GM18861 (cell line): ENCODE results near the gene RHOH.

Experiments used
- ATAC-seq: cut with Tn5 transposase; IDR thresholded peaks from one replicate; pipeline ENCODE4 v1.9.1; 2021; ENCODE audit not compliant: unreplicated experiment

Gene RHOH

GRCh38 chr4:40204507-40205258 is 7.9 kb downstream of the RHOH start:
- no peak for ATAC-seq

DNA sequence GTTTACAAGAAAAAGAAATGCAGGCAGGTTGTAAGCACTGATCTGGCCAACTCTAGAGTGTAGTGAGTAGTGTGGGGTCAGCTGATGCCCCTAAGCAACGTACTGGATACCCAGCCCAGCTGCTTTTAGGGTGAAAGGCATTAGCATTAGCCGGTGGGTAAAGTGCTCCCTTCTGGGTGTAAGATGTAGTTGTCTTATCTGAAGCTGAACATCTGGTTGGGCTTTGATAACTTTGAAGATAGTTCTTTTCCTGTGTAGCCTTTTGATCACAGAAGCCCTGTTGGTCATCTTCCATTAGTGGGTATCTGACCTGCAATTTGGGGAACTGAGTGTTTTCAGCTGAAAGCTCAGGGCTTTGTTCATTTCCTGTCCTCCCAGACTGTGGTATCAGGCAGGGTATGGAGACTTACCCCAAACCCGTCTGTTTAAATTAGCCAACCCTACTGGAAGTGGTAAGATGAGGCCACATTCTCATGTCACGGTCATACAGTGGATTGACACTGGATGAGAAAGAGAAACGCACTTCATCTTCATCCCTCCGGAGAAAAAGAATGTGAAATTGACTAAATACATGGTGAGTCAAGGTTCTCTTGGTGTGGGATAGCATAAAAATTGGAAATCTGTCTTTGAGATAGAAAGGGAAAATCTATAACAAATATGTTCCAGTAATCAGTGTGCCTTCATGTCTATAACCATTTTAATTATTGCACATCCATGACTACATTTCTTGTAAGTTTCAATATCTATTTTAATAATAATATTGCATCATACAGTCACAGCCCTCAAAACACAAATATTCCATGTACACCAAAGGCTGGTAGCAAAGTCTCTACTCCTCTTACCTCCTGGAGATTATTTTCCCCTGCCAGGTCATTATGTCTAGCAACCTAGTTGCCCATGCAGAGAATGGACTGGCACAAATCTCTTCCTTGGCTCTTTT is 8.7 kb downstream of the RHOH start:
- peak; percentile 49 for ATAC-seq

DNA sequence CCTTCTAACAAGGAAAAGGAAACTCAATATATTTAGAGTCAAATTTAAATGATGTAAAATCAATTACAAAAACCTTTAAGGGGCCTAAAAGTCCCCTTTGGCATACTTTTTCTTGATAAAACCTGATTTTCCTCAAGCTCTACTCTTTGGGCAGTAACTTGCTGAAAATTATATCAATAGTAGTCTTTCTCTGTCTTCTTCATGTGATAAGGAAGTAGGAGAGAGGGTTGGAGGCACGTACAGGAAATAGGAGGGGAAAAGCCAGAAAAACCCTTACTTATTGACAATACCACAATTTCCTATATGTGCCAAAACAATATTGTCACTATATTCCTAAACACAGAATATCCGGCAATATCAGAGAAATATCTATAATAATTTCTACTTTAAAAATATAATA is 9.6 kb downstream of the RHOH start:
- no peak for ATAC-seq

GRCh38 chr4:40209401-40209800 is 12.6 kb downstream of the RHOH start:
- ATAC-seq = no peak

DNA sequence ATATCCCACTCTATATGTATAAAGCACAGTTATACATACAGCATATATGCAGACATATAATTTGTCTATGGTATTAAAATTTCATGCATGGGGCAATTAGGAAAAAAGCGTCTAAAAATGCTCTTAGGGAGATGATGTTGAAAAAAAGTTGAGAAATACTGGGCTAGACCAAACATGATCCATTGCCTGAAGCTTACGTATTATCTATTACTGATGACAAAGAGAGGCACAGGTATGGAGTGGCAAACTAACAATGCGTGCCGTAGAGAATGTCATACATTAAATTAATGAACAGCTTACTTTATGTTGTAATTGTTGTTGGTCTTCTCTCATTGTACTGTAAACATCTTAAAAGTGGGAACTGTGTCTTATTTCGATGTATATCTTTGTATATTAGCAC is 13.9 kb downstream of the RHOH start:
- no peak for ATAC-seq

DNA sequence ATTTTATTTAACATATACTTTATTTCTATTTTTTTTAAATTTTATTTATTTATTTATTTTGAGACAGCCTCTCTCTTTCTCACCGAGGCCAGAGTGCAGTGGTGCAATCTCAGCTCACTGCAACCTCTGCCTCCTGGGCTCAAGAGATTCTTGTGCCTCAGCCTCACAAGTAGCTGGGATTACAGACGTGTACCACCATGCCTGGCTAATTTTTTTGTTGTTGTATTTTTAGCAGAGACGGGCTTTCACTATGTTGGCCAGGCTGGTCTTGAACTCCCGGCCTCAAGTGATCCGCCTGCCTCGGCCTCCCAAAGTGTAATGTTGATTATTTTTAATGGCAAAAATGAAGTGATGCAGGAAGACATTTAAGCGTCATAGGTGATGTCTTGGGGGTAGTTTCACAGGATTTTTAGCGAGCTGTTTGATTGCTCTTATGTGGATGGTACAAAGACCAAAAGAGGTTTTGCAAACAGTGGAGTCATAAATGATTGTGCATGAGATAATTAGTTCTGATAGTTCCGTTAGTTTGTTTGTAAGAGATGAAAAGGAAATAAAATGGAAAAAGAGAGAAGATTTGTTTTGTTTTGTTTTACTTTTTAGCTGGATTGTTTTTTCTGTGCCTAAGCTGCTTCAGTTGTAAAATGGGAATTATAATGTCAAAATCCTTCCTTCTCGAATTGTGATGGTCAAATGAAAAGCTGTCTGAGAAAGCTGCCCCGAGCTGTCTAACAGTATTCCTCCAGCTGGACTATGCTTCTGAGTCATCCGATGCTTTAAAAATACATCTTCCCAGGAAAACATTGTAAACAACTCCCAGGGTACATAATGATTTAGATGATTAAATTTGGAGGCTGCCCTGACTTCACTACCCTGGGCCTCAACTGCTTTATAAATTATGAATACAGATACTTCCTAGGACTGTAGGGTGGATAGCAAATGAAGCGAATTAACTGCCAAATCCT is 14.7 kb downstream of the RHOH start:
- no peak for ATAC-seq

DNA sequence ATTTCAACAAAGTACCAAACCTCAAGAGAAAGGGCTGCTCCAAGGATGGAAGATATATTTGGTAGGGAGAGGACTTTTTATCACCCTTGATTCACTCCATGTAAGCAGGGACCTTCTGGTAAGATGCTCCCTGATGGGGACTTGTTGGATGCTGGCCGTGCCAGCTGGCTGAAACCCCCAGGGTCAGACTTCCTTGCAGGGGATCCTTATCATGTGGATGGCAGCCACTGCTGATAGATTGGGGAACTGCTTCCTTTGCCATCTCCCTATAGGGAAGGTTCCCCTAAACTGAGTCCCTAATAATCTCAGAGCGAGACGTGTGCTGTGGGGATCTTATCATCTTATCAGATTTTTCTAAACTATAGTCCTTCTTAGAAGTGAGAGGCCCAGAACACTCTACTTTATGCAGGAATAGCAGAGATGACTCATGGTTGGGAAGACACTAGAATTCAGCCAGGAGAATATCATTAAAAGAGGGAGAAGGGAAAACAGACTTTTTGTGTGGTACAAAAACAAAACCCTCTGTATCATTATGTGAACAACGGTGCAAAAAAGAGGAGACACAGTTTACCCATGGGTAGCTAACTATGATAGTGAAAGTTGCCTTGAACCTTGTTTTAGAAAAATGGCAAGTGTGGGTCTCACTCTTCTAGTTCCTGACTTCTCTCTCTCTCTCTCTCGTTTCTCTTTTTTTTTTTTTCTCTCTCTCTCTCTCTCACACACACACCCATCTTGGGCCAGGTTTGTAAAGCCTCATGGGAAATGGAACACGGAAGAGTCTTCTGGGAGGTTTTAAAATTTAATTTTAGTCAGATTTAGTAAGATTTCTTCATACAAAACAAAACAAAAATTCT is 16.1 kb downstream of the RHOH start:
- ATAC-seq = no peak

GRCh38 chr4:40214038-40214437 is 17.2 kb downstream of the RHOH start:
- ATAC-seq = no peak

DNA sequence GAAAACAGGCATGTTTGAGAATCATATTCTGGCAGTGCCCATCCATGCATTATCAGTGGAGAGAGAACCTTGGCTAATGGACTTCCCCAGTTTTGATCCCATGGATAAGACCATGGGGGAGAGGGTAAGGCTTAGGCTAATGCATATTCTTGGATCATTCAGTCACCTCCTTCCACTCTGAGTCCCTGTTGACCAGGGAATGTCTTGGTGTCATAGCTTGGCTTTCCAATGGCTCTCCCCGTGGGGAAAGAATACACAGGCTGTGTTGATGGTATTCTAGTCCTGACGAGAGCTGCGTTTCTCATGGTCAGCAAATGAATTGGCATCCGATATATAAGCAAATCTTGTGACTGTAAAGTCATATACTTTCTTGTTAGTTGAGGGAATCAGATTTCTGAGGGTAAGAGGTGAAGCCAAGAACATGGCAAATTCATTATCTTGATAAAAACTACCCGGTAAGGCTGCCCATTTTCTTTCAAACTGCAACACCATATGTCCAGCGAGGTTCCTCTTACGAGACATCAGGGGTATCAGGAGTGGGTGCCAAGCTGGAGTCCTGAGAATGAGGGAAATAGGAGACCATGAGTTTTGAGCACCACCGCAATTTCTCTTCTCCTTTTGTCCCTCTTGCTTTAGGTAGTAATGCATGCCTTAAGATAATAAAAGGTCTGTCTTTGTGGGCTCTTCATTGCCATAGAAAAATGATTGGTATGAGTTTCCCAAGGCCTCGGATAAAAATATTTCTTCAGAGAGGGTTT is 18.0 kb downstream of the RHOH start:
- ATAC-seq = no peak

DNA sequence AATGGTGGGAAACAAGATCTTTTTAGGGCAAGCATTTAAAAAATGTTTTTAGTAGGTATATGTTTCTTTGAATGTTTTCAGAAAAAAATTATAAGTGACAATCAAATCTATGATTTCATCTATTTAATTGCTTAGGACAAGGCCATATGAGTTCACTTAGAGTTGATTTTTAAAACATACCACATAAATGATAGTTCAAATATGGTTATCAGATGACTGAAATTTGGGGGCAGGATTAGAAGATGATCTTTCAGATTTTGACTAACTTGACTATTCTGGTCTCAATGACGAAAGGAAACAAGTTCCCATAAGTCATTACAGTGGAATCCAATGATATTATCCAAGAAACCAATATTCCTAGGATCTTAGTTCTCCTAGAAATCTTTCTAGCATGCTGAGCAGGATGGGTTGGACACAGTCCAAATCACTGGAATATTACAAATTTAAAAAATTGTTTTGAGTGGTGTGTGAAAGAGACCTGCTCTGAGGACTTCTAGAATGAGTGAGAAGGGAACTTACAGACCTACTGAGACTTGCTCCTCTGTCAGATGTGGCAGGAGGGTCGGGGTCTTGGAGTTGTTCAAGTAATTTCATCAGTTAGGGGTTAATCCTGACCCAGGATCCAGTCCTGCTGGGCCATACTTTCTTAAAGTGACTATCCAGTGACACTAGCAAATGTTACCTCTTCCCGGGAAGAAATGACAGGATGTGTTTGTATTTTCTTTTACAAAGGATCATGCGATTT is 20.0 kb downstream of the RHOH start:
- ATAC-seq = no peak

DNA sequence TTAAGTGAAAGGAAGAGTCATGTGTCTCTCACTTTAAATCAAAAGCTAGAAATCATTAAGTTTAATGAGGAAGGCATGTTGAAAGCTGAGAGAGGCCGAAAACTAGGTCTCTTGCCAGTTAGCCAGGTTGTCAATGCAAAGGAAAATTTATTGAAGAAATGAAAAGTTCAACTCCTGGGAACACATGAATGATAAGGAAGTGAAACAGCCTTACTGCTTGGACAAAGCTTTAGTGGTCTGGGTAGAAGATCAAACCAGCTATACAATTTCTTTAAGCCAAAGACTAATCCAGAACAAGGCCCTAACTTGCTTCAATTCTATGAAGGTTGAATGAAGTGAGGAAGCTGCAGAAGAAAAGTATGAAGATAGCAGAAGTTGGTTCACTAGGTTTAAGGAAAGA is 24.9 kb downstream of the RHOH start:
- ATAC-seq = no peak

DNA sequence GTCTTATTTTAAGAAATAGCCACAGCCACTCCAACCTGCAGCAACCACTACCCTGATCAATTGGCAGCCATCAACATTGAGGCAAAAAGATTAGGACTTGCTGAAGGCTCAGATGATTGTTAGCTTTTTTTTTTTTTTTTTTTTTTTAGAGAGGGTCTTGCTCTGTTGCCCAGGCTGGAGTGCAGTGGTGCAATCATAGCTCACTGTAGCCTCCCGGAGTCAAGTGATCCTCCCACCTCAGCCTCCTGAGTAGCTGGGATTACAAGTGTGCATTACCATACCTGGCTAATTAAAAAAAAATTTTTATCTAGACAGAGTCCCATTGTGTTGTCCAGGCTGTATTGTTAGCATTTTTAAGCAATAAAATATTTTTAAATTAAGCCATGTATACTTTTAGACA is 26.5 kb downstream of the RHOH start:
- no peak for ATAC-seq

DNA sequence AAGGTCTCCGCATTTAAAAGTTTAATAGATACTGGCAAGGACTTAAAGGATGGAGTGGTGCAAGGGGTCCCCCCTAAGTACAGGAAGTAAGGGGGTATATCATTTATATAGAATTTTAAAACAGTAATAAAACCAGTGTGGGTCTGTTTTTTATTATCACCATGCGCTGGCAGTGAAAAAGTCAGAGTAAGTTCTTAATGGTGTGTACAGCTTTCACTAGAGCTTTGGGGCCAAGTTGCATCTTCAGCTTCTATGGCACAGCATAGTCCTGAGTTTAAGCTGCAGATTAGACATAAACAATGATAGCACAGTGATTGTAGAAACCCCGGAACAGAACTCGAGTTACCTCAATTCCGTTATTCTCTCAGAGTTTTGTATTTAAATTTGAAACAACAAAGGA is 27.6 kb downstream of the RHOH start:
- no peak for ATAC-seq

DNA sequence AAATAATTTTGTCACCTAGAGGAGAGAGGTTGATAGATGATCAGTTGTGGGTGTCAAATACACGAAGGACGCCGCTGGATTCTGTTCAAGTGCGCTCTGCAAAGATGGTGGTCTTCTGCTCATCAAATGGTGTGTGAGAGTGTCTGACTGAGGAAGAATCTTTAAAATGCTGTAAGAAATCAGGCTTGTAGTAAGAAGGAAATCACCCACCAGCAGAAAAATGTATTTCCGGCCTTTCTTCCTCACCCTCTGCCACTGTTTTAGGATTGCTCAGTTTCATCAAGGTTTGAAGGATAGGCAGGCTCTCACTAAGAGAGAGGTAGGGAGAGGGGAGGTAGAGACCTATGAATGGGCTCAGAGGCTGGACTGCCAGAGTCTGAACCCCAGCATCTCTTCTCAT is 28.7 kb downstream of the RHOH start:
- ATAC-seq = no peak

DNA sequence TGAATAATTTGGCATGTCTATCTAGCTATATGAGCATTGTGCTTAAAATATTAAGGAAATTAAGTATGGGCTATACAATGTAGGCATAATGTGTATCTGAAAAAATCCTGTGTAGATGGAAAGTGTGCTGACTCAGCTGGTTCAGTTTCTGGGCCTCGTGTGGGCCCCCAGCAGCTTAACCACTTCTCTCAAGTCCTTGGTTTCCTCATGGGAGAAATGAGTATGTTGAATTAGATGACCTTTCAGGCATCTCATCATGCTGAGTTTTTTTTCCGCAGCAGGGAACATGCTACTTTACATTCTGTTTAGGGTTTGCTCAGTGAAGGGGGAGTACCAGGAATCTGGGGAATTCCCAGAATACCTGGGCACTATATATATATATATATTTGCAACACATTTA is 30.5 kb downstream of the RHOH start:
- ATAC-seq = peak; percentile 52

- ATAC-seq = peak; percentile 47
Measured at GRCh38 chr4:40228497-40229365, 31.9 kb downstream of the RHOH start.

DNA sequence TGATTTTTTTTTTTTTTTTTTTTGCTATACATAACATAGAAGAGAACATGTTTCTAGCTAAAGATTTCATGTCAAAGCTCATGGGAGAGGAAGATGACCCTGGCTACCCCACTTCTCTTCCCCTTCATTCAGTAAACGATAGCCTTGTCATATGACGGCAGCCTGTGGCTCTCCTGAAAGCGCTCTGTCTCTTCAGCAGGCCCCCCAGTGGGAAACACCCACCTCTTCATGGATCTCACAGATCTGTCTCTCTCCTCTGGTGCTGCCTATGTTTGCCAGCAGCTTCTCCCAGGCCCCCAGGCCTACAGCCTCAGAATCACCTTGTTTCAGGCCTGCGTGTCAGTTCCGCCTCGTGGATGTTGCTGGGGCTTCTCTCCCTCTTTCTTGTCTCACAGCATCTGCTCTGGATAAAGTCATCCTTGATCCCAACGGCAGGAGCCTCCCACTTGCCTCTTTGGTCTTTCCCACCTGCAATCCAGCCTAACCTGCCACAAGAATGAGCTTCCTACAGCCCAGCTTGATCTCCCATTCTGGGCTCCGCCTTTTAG is 34.6 kb downstream of the RHOH start:
- no peak for ATAC-seq

GRCh38 chr4:40232610-40233009 is 35.8 kb downstream of the RHOH start:
- no peak for ATAC-seq
